HG02678 (cell line): ENCODE data around the gene VPS8.

Experiments used
- ATAC-seq: cut with Tn5 transposase; IDR thresholded peaks from one replicate; pipeline ENCODE4 v1.9.1; 2021; ENCODE audit warnings: mild to moderate bottlenecking, moderate library complexity; ENCODE audit not compliant: unreplicated experiment

The VPS8 gene

GRCh38 chr3:185042312-185043050 lies 230.5 kb downstream of the VPS8 start:
- no peak for ATAC-seq

GRCh38 chr3:185046164-185046515 lies 234.2 kb downstream of the VPS8 start:
- no peak for ATAC-seq

- no peak for ATAC-seq
Observed at GRCh38 chr3:185046603-185047002, 234.6 kb downstream of the VPS8 start.

- ATAC-seq: no peak
Observed at GRCh38 chr3:185049710-185050109, 237.7 kb downstream of the VPS8 start.

GRCh38 chr3:185051801-185052200 lies 239.8 kb downstream of the VPS8 start:
- ATAC-seq: no peak

- no peak for ATAC-seq
Observed at GRCh38 chr3:185052631-185053030, 240.7 kb downstream of the VPS8 start.

- no peak for ATAC-seq
Observed at GRCh38 chr3:185056908-185057307, 244.9 kb downstream of the VPS8 start.

GRCh38 chr3:185057829-185058228 lies 245.9 kb downstream of the VPS8 start:
- no peak for ATAC-seq

GRCh38 chr3:185058796-185059195 lies 246.8 kb downstream of the VPS8 start:
- ATAC-seq: no peak

GRCh38 chr3:185059766-185060165 lies 247.8 kb downstream of the VPS8 start:
- ATAC-seq: no peak

GRCh38 chr3:185060655-185061054 lies 248.7 kb downstream of the VPS8 start:
- no peak for ATAC-seq

- ATAC-seq: no peak
Observed at GRCh38 chr3:185062191-185062590, 250.2 kb downstream of the VPS8 start.

- no peak for ATAC-seq
Observed at GRCh38 chr3:185063431-185063830, 251.5 kb downstream of the VPS8 start.

- no peak for ATAC-seq
Observed at GRCh38 chr3:185065059-185065458, 253.1 kb downstream of the VPS8 start.

- no peak for ATAC-seq
Observed at GRCh38 chr3:185066251-185066650, 254.3 kb downstream of the VPS8 start.

- ATAC-seq: no peak
Observed at GRCh38 chr3:185067173-185067572, 255.2 kb downstream of the VPS8 start.

- ATAC-seq: no peak
Observed at GRCh38 chr3:185069037-185070030, 257.4 kb downstream of the VPS8 start.

GRCh38 chr3:185070491-185071286 lies 258.7 kb downstream of the VPS8 start:
- no peak for ATAC-seq

GRCh38 chr3:185071287-185071800 lies 259.4 kb downstream of the VPS8 start:
- ATAC-seq: no peak

GRCh38 chr3:185075547-185075946 lies 263.6 kb downstream of the VPS8 start:
- no peak for ATAC-seq

GRCh38 chr3:185076219-185076618 lies 264.3 kb downstream of the VPS8 start:
- no peak for ATAC-seq
